ENCODE results near the gene CLEC6A.

DNA sequence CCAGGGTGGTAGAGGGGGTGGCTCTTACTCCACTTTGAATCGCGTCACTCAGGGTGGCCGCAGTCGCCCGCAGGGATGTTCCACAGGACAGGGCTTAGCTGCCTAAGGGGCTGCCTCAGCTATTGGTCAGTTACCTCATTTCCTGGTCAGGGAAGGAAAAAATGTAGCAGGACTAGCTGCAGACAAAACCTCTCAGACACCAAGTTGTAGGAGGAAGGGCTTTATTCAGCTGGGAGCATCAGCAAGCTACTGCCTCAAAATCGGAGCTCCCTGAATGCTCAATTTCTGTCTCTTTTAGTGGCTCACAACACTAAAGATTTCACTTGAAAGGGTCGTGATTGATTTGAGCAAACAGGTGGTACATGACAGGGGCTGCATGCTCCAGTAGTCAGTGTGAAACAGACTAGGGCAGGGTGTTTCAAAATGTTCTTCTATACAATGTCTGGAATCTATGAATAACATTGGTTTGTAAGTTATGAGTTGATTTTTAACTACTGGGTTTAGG is 6.4 kb upstream of the CLEC6A start:
- TF ChIP-seq, protein P1, sequence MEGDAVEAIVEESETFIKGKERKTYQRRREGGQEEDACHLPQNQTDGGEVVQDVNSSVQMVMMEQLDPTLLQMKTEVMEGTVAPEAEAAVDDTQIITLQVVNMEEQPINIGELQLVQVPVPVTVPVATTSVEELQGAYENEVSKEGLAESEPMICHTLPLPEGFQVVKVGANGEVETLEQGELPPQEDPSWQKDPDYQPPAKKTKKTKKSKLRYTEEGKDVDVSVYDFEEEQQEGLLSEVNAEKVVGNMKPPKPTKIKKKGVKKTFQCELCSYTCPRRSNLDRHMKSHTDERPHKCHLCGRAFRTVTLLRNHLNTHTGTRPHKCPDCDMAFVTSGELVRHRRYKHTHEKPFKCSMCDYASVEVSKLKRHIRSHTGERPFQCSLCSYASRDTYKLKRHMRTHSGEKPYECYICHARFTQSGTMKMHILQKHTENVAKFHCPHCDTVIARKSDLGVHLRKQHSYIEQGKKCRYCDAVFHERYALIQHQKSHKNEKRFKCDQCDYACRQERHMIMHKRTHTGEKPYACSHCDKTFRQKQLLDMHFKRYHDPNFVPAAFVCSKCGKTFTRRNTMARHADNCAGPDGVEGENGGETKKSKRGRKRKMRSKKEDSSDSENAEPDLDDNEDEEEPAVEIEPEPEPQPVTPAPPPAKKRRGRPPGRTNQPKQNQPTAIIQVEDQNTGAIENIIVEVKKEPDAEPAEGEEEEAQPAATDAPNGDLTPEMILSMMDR (IDR thresholded peaks at IDR 0.05), result no peak
- TF ChIP-seq EZH2 (IDR thresholded peaks at IDR 0.05), result no peak

Data from neural progenitor cell (in vitro differentiated cells).